SJSA1 (cell line): Measurements from ENCODE around the gene ADARB2. TPM values are rescaled to one million over a fixed set of nuclear protein-coding genes. Genes with fewer than 3 reads are reported as not detected.
"Not testable (repeated sequence)": the region's sequence is repeated elsewhere in the genome, so short reads cannot be mapped to it uniquely, and the experiment has no call there.

Experiments
- DNase-seq, 2 experiments: peaks; one replicate each; pipeline ENCODE4 v3.0.0-alpha.2; 2015 to 2020; ENCODE audit warnings: low spot score in 2 of 2, low read depth in 1 of 2
- H3K27ac ChIP-seq: fragments of 250-450 bp; sonication (Bioruptor Pico); 2 replicates; pipeline ENCODE4 v1.5.1; 2020; ENCODE audit warnings: mild to moderate bottlenecking, moderate library complexity
- H3K27me3 ChIP-seq: fragments of 250-450 bp; sonication (Bioruptor Pico); replicated peaks from 2 replicates; pipeline ENCODE4 v1.5.1; 2020; ENCODE audit warnings: mild to moderate bottlenecking, moderate library complexity
- H3K36me3 ChIP-seq: fragments of 250-450 bp; sonication (Bioruptor Pico); 2 replicates; pipeline ENCODE4 v1.5.1; 2020; ENCODE audit warnings: mild to moderate bottlenecking
- H3K4me1 ChIP-seq: fragments of 250-450 bp; sonication (Bioruptor Pico); replicated peaks from 2 replicates; pipeline ENCODE4 v1.6.1; 2021; ENCODE audit warnings: mild to moderate bottlenecking
- H3K4me3 ChIP-seq: fragments of 250-450 bp; sonication (Bioruptor Pico); 2 replicates; pipeline ENCODE4 v1.5.1; 2020; ENCODE audit warnings: mild to moderate bottlenecking
- H3K9me3 ChIP-seq: fragments of 250-450 bp; sonication (Bioruptor Pico); replicated peaks from 2 replicates; pipeline ENCODE4 v1.5.1; 2020; ENCODE audit warnings: mild to moderate bottlenecking
- total RNA-seq: library from RNA; depleted of rRNA; stranded (reverse); fragments of >200 nt; shearing (Covaris generic); gene quantifications from 2 replicates; pipeline ENCODE4 v1.2.3, GENCODE V29; 2014

Gene ADARB2
- total RNA-seq, 1 experiment from 2014 or later = not detected

- Histone ChIP-seq H3K27me3 (peaks cover 33% of the 10 kb centered on the region), H3K9me3 (no peaks in the 10 kb centered on the region), H3K36me3 (no peaks in the 10 kb centered on the region), H3K27ac (no peak overlapping the region), H3K4me3 (no peak overlapping the region), H3K4me1 (no peaks in the 10 kb centered on the region)
- no peak for DNase-seq
Observed at GRCh38 chr10:1171182-1171581, 566.1 kb downstream of the ADARB2 start.

GRCh38 chr10:1170867-1171180, 566.5 kb downstream of the ADARB2 start:
- no peak for DNase-seq
- Histone ChIP-seq H3K4me1 (no peaks in the 10 kb centered on the region), H3K4me3 (no peak overlapping the region), H3K27ac (no peak overlapping the region), H3K9me3 (no peaks in the 10 kb centered on the region), H3K36me3 (no peaks in the 10 kb centered on the region), H3K27me3 (peaks cover 33% of the 10 kb centered on the region)

- Histone ChIP-seq H3K4me3 (no peak overlapping the region), H3K4me1 (no peaks in the 10 kb centered on the region), H3K9me3 (no peaks in the 10 kb centered on the region), H3K27me3 (peaks cover 33% of the 10 kb centered on the region), H3K27ac (no peak overlapping the region), H3K36me3 (no peaks in the 10 kb centered on the region)
- DNase-seq = no peak
Observed at GRCh38 chr10:1169981-1170866, 567.1 kb downstream of the ADARB2 start.

GRCh38 chr10:1169186-1169885, 568.0 kb downstream of the ADARB2 start:
- Histone ChIP-seq H3K27me3 (peaks cover 33% of the 10 kb centered on the region), H3K27ac (no peak overlapping the region), H3K36me3 (no peaks in the 10 kb centered on the region), H3K4me1 (no peaks in the 10 kb centered on the region), H3K4me3 (no peak overlapping the region), H3K9me3 (no peaks in the 10 kb centered on the region)
- no peak for DNase-seq

GRCh38 chr10:1168763-1169162, 568.6 kb downstream of the ADARB2 start:
- Histone ChIP-seq H3K36me3 (no peaks in the 10 kb centered on the region), H3K9me3 (no peaks in the 10 kb centered on the region), H3K27me3 (peaks cover 36% of the 10 kb centered on the region), H3K4me3 (no peak overlapping the region), H3K27ac (no peak overlapping the region), H3K4me1 (no peaks in the 10 kb centered on the region)
- DNase-seq = no peak

GRCh38 chr10:1166828-1167275, 570.5 kb downstream of the ADARB2 start:
- Histone ChIP-seq H3K36me3 (no peaks in the 10 kb centered on the region), H3K27ac (no peak overlapping the region), H3K4me1 (no peaks in the 10 kb centered on the region), H3K27me3 (peaks cover 32% of the 10 kb centered on the region), H3K9me3 (no peaks in the 10 kb centered on the region), H3K4me3 (no peak overlapping the region)
- no peak for DNase-seq

GRCh38 chr10:1166101-1166827, 571.1 kb downstream of the ADARB2 start:
- H3K4me1 ChIP-seq = no peaks in the 10 kb centered on the region

GRCh38 chr10:1163831-1164230, 573.5 kb downstream of the ADARB2 start:
- H3K27ac ChIP-seq = no peak overlapping the region
- H3K4me1 ChIP-seq = no peaks in the 10 kb centered on the region
- H3K27me3 ChIP-seq = peaks cover 15% of the 10 kb centered on the region
- no peaks in the 10 kb centered on the region; the same call in 1 of the 2 replicates for H3K9me3 ChIP-seq
- no peak overlapping the region for H3K4me3 ChIP-seq
- no peaks in the 10 kb centered on the region for H3K36me3 ChIP-seq
- no peak for DNase-seq

More at GRCh38 chr10:1166101-1166827, 571.1 kb downstream of the ADARB2 start:
- DNase-seq = no peak
- Histone ChIP-seq H3K4me3 (no peak overlapping the region), H3K36me3 (no peaks in the 10 kb centered on the region), H3K27ac (no peak overlapping the region), H3K9me3 (no peaks in the 10 kb centered on the region), H3K27me3 (peaks cover 31% of the 10 kb centered on the region)

- no peaks in the 10 kb centered on the region; the same call in 1 of the 2 replicates for H3K9me3 ChIP-seq
- no peaks in the 10 kb centered on the region for H3K4me1 ChIP-seq
- no peak for DNase-seq
- H3K27me3 ChIP-seq = peaks cover 12% of the 10 kb centered on the region
- H3K27ac ChIP-seq = no peak overlapping the region
- no peaks in the 10 kb centered on the region for H3K36me3 ChIP-seq
- no peak overlapping the region for H3K4me3 ChIP-seq
Observed at GRCh38 chr10:1163204-1163660, 574.1 kb downstream of the ADARB2 start.

GRCh38 chr10:1162481-1163203, 574.7 kb downstream of the ADARB2 start:
- H3K9me3 ChIP-seq = no peaks in the 10 kb centered on the region; the same call in 1 of the 2 replicates
- H3K36me3 ChIP-seq = no peaks in the 10 kb centered on the region
- no peak overlapping the region for H3K27ac ChIP-seq
- peak in 1 of 2 experiments; percentile 36 for DNase-seq
- no peak overlapping the region for H3K4me3 ChIP-seq
- H3K4me1 ChIP-seq = no peaks in the 10 kb centered on the region
- peaks cover 7% of the 10 kb centered on the region for H3K27me3 ChIP-seq

- not testable (repeated sequence) for H3K36me3 ChIP-seq, H3K9me3 ChIP-seq, H3K27me3 ChIP-seq, H3K27ac ChIP-seq, H3K4me3 ChIP-seq, H3K4me1 ChIP-seq, DNase-seq
Observed at GRCh38 chr10:1161315-1161673, 576.0 kb downstream of the ADARB2 start.

GRCh38 chr10:1160561-1161314, 576.6 kb downstream of the ADARB2 start:
- Histone ChIP-seq H3K9me3 (no peaks in the 10 kb centered on the region; the same call in 1 of the 2 replicates), H3K36me3 (no peaks in the 10 kb centered on the region), H3K27me3 (peaks cover 10% of the 10 kb centered on the region; the same call in 1 of the 2 replicates), H3K4me3 (no peak overlapping the region), H3K4me1 (no peaks in the 10 kb centered on the region), H3K27ac (no peak overlapping the region)
- DNase-seq = peak in 1 of 2 experiments; percentile 27
